Fibroblast of lung (primary cell): ENCODE data around the gene TENM4. TPM values are rescaled to one million over a fixed set of nuclear protein-coding genes. Genes with fewer than 3 reads are reported as not detected.

Source experiments
- DNase-seq, 2 donors: peaks; one replicate each; pipeline versions ENCODE4 v3.0.0 to v3.0.0-alpha.2; 2010; ENCODE audit warnings: low read depth in 2 of 2
- H2AFZ ChIP-seq: 2 replicates; pipeline ENCODE4 v1.5.1; 2012; ENCODE audit warnings: low read length, control low read depth, inconsistent platforms
- H3K27ac ChIP-seq: 2 replicates; pipeline ENCODE4 v1.5.1; 2011; ENCODE audit warnings: low read length, control low read depth; ENCODE audit not compliant: insufficient read depth
- H3K27me3 ChIP-seq: 2 replicates; pipeline ENCODE4 v1.5.1; 2011; ENCODE audit warnings: mild to moderate bottlenecking, low read length; ENCODE audit not compliant: control insufficient read depth, insufficient read depth
- H3K36me3 ChIP-seq: 2 replicates; pipeline ENCODE4 v1.5.1; 2011; ENCODE audit warnings: low read length; ENCODE audit not compliant: control insufficient read depth, insufficient read depth
- H3K4me1 ChIP-seq: 2 replicates; pipeline ENCODE4 v1.5.1; 2011; ENCODE audit warnings: low read length; ENCODE audit not compliant: control insufficient read depth, insufficient read depth; ENCODE audit errors: extremely low read depth
- H3K4me2 ChIP-seq: 2 replicates; pipeline ENCODE4 v1.5.1; 2011; ENCODE audit warnings: low read length, control low read depth; ENCODE audit not compliant: insufficient read depth; ENCODE audit errors: extremely low read depth
- H3K4me3 ChIP-seq, 4 experiments: fragments of 200-600 bp in 1 of 4; sonication (generic) in 1 of 4; replicated peaks in 1 of 4; 2 replicates each; pipeline ENCODE4 v1.5.1; 2011 to 2016; ENCODE audit warnings: low read length in 4 of 4, low read depth in 3 of 4, mild to moderate bottlenecking in 3 of 4, control low read depth in 2 of 4, inconsistent platforms in 1 of 4, mixed read lengths in 1 of 4; ENCODE audit not compliant: insufficient read depth in 1 of 4; ENCODE audit errors: control extremely low read depth in 1 of 4
- H3K79me2 ChIP-seq: 2 replicates; pipeline ENCODE4 v1.5.1; 2012; ENCODE audit warnings: mild to moderate bottlenecking, low read length, inconsistent platforms; ENCODE audit not compliant: control insufficient read depth, insufficient read depth
- H3K9ac ChIP-seq: 2 replicates; pipeline ENCODE4 v1.5.1; 2011; ENCODE audit warnings: mild to moderate bottlenecking, low read length, control low read depth; ENCODE audit not compliant: insufficient read depth
- H3K9me3 ChIP-seq: 2 replicates; pipeline ENCODE4 v1.5.1; 2012; ENCODE audit warnings: low read depth, low read length; ENCODE audit not compliant: control insufficient read depth, insufficient read depth
- H4K20me1 ChIP-seq: 2 replicates; pipeline ENCODE4 v1.5.1; 2011; ENCODE audit warnings: low read length; ENCODE audit not compliant: control insufficient read depth, insufficient read depth; ENCODE audit errors: extremely low read depth
- EZH2 ChIP-seq: IDR thresholded peaks from 2 replicates; pipeline ENCODE4 v1.5.1; 2012; ENCODE audit warnings: low read length, control low read depth, mild to moderate bottlenecking; ENCODE audit errors: missing control alignments
- polyA plus RNA-seq, 2 donors: library from polyadenylated mRNA; depleted of rRNA in 1 of 2; stranded (reverse) in 1 of 2; unstranded in 1 of 2; fragments of >200 nt; gene quantifications; 2 replicates each; pipeline ENCODE4 v1.2.1, GENCODE V29; 2011 to 2012; ENCODE audit warnings: missing spikeins in 1 of 2
- total RNA-seq: library from RNA; depleted of rRNA; stranded (reverse); fragments of >200 nt; gene quantifications from 2 replicates; pipeline ENCODE4 v1.2.1, GENCODE V29; 2014
- TF ChIP-seq, protein P1 (sequence below), 2 donors: IDR thresholded peaks in 1 of 2; conservative IDR thresholded peaks in 1 of 2; 1 replicate in 1 of 2; 2 replicates in 1 of 2; pipeline ENCODE4 v1.5.1; 2011 to 2012; ENCODE audit warnings: low read length in 2 of 2, control low read depth in 1 of 2, inconsistent platforms in 1 of 2, low read depth in 1 of 2, mild to moderate bottlenecking in 1 of 2

The TENM4 gene
- total and polyA plus RNA-seq, 2 donors (not counting 1 experiment from before 2014, with no cell fraction given): 4.6 to 48.4 TPM

DNA sequence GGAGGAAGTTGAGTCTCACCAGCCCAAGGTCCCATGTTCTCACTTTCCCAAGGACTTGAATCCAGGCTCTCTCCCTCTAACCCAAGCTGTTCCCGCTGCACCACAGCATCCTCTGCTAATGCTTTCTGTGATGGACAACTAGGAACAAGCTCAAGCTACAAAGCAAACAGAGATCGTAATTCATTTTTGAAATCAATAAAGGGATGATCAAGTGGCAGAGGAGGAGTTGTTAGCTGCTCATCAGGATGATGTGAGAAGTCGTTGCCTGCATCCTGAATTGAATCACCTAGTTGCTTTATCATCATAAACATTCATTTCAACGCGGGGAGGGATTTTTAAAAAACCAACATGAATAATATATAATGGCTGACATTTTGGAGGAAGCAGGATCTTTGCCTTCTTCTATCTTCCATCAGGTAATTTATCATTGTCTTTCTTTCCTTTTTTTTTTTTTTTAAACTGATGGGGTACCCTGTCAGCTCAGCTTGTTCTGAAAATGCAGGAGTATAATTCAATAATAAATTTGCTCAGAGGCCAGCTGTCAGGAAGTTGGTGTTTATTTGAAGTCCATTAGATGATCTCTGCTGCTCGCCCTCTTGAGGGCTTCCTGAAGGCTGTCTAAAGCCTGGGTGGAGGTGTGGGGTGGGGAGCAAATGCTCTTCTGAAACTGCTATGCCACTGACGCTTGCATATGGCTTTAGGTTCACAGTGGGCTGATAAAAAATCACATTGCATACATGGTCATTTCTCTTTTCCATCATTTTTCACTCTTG, 691.7 kb downstream of the TENM4 start:
- Histone ChIP-seq H3K9ac (no peak overlapping the region), H3K4me3 (no peak overlapping the region), H3K4me1 (no peaks in the 10 kb centered on the region), H4K20me1 (no peaks in the 10 kb centered on the region), H3K79me2 (no peaks in the 10 kb centered on the region), H3K27me3 (no peaks in the 10 kb centered on the region), H3K27ac (no peak overlapping the region), H3K9me3 (no peaks in the 10 kb centered on the region), H3K4me2 (no peak overlapping the region), H3K36me3 (no peaks in the 10 kb centered on the region), H2AFZ (no peak overlapping the region)
- DNase-seq: no peak
- TF ChIP-seq EZH2: no peak
- TF ChIP-seq, protein P1, sequence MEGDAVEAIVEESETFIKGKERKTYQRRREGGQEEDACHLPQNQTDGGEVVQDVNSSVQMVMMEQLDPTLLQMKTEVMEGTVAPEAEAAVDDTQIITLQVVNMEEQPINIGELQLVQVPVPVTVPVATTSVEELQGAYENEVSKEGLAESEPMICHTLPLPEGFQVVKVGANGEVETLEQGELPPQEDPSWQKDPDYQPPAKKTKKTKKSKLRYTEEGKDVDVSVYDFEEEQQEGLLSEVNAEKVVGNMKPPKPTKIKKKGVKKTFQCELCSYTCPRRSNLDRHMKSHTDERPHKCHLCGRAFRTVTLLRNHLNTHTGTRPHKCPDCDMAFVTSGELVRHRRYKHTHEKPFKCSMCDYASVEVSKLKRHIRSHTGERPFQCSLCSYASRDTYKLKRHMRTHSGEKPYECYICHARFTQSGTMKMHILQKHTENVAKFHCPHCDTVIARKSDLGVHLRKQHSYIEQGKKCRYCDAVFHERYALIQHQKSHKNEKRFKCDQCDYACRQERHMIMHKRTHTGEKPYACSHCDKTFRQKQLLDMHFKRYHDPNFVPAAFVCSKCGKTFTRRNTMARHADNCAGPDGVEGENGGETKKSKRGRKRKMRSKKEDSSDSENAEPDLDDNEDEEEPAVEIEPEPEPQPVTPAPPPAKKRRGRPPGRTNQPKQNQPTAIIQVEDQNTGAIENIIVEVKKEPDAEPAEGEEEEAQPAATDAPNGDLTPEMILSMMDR (conservative IDR thresholded peaks at IDR 0.05 in 1 of 2, IDR thresholded peaks at IDR 0.05 in 1 of 2; ENCODE audit: low read depth in 1 of 2, low read length in 2 of 2): no peak

DNA sequence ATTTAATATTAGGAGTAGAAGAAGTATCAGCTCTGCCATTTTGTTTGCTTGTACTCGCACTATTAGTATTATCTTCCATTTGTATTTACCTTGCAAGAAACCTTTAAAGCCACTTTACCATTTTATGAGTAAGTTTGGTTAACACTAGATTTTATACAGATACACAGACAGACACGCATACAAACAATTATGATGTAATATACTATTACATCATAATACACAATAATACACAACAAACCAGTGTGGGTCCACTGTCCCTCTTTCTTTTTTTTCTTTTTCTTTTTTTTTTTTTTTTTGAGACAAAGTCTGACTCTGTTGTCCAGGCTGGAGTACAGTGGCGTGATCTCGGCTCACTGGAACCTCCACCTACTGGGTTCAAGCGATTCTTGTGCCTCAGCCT, 695.9 kb downstream of the TENM4 start:
- H3K27me3 ChIP-seq: no peaks in the 10 kb centered on the region
- H3K79me2 ChIP-seq: no peaks in the 10 kb centered on the region
- no peaks in the 10 kb centered on the region for H3K36me3 ChIP-seq
- H3K27ac ChIP-seq: no peak overlapping the region
- H3K4me1 ChIP-seq: no peaks in the 10 kb centered on the region
- H3K9ac ChIP-seq: no peak overlapping the region
- no peak for TF ChIP-seq EZH2
- TF ChIP-seq, protein P1 (conservative IDR thresholded peaks at IDR 0.05 in 1 of 2, IDR thresholded peaks at IDR 0.05 in 1 of 2; ENCODE audit: low read depth in 1 of 2, low read length in 2 of 2): no peak
- DNase-seq: no peak
- no peak overlapping the region for H2AFZ ChIP-seq
- H3K9me3 ChIP-seq: no peaks in the 10 kb centered on the region
- H4K20me1 ChIP-seq: no peaks in the 10 kb centered on the region
- no peak overlapping the region for H3K4me2 ChIP-seq
- H3K4me3 ChIP-seq: no peak overlapping the region

DNA sequence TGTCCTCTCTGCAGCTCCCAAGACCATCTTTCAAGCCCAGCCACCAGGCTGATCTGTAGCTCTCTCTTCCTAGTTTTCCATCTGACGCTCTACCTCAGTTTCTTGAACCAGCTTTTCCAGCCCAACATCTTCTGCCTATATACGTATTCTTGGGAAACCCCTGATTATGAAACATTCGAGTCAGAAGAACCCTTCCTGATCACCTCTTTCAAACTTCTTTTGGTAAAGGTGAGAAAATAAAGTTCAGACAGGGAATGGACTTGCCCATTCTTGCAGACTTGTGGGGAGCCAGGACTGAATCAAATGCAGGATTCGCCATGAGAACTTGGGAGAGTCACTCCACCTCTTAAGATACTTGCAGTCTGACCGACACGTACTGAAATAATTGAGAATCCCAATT, 696.6 kb downstream of the TENM4 start:
- Histone ChIP-seq H3K4me3 (no peak overlapping the region), H3K4me1 (no peaks in the 10 kb centered on the region), H3K27ac (no peak overlapping the region), H3K9me3 (no peaks in the 10 kb centered on the region), H3K27me3 (no peaks in the 10 kb centered on the region), H3K79me2 (no peaks in the 10 kb centered on the region), H2AFZ (no peak overlapping the region), H3K4me2 (no peak overlapping the region), H4K20me1 (no peaks in the 10 kb centered on the region), H3K36me3 (no peaks in the 10 kb centered on the region), H3K9ac (no peak overlapping the region)
- no peak for TF ChIP-seq EZH2
- TF ChIP-seq, protein P1 (conservative IDR thresholded peaks at IDR 0.05 in 1 of 2, IDR thresholded peaks at IDR 0.05 in 1 of 2; ENCODE audit: low read depth in 1 of 2, low read length in 2 of 2): no peak
- DNase-seq: no peak
